K562 (cell line): ENCODE results near the gene SLC8A2. TPM values are rescaled to one million over a fixed set of nuclear protein-coding genes. Genes with fewer than 3 reads are reported as not detected.
A peak's percentile ranks its signal among the peaks of the same experiment; 100 is the strongest.

Experiments used
- AFF1 ChIP-seq, 2 experiments: fragments of 450-650 bp; IDR thresholded peaks; 2 replicates each; pipeline ENCODE4 v1.6.1; 2018; ENCODE audit warnings: mild to moderate bottlenecking in 2 of 2, low read depth in 1 of 2; ENCODE audit not compliant: partially characterized antibody in 2 of 2
- EHMT2 ChIP-seq: fragments of 450-650 bp; IDR thresholded peaks from 2 replicates; pipeline ENCODE4 v1.6.1; 2018; ENCODE audit warnings: antibody characterized with exemption
- HDAC3 ChIP-seq: fragments of 450-650 bp; IDR thresholded peaks from 2 replicates; pipeline ENCODE4 v1.6.1; 2018; ENCODE audit warnings: borderline replicate concordance, mild to moderate bottlenecking, moderate library complexity; ENCODE audit not compliant: partially characterized antibody
- MBD2 ChIP-seq: sonication (generic); IDR thresholded peaks from 2 replicates; pipeline ENCODE4 v1.6.1; 2016; ENCODE audit warnings: low read depth, borderline replicate concordance
- MEIS2 ChIP-seq: fragments of 450-650 bp; IDR thresholded peaks from 2 replicates; pipeline ENCODE4 v1.6.1; 2014; ENCODE audit warnings: mild to moderate bottlenecking; ENCODE audit not compliant: partially characterized antibody
- MIER1 ChIP-seq: fragments of 450-650 bp; IDR thresholded peaks from 2 replicates; pipeline ENCODE4 v1.6.1; 2016; ENCODE audit warnings: antibody characterized with exemption, mild to moderate bottlenecking, low read depth
- MTA2 ChIP-seq: fragments of 450-650 bp; IDR thresholded peaks from 2 replicates; pipeline ENCODE4 v1.6.1; 2016; ENCODE audit warnings: low read depth
- PKNOX1 ChIP-seq: fragments of 450-650 bp; IDR thresholded peaks from 2 replicates; pipeline ENCODE4 v1.6.1; 2016
- RB1 ChIP-seq: fragments of 450-650 bp; IDR thresholded peaks from 2 replicates; pipeline ENCODE4 v1.6.1; 2017; ENCODE audit warnings: low read depth, mild to moderate bottlenecking
- SAFB2 ChIP-seq: fragments of 200-400 bp; formaldehyde crosslinking; IDR thresholded peaks from 2 replicates; pipeline ENCODE4 v1.6.1; 2018; ENCODE audit warnings: borderline replicate concordance, low read length, low read depth, moderate library complexity; ENCODE audit not compliant: severe bottlenecking
- SMARCA4 ChIP-seq: fragments of 450-650 bp; IDR thresholded peaks from 2 replicates; pipeline ENCODE4 v1.6.1; 2016
- SMARCA5 ChIP-seq: fragments of 450-650 bp; IDR thresholded peaks from 2 replicates; pipeline ENCODE4 v1.6.1; 2016
- THRB ChIP-seq: fragments of 450-650 bp; formaldehyde crosslinking; conservative IDR thresholded peaks from 2 replicates; pipeline ENCODE4 v1.4.0; 2022; ENCODE audit warnings: mild to moderate bottlenecking, missing genetic modification characterization
- UBTF ChIP-seq, 2 experiments: IDR thresholded peaks; 2 replicates each; pipeline ENCODE4 v1.6.1; 2012; ENCODE audit warnings: improper control_type of control experiment in 2 of 2, low read depth in 2 of 2, low read length in 2 of 2, borderline replicate concordance in 1 of 2
- ZFP91 ChIP-seq: sonication (generic); formaldehyde crosslinking; IDR thresholded peaks from 2 replicates; pipeline ENCODE4 v1.8.0; 2022; ENCODE audit warnings: mild to moderate bottlenecking, missing genetic modification reagents
- ZNF174 ChIP-seq: fragments of 250-450 bp; sonication (Bioruptor Pico); IDR thresholded peaks from 2 replicates; pipeline ENCODE4 v1.4.0; 2020; ENCODE audit warnings: mild to moderate bottlenecking
- ZNF212 ChIP-seq: fragments of 450-650 bp; formaldehyde crosslinking; IDR thresholded peaks from 2 replicates; pipeline ENCODE4 v1.4.0; 2020; ENCODE audit warnings: mild to moderate bottlenecking
- ZNF584 ChIP-seq: fragments of 200-800 bp; sonication (Bioruptor generic); IDR thresholded peaks from 2 replicates; pipeline ENCODE4 v1.6.1; 2016; ENCODE audit warnings: low read depth, mild to moderate bottlenecking, missing genetic modification characterization, missing compliant biosample characterization
- ZNF75A ChIP-seq: fragments of 450-650 bp; formaldehyde crosslinking; IDR thresholded peaks from 2 replicates; pipeline ENCODE4 v1.4.0; 2020; ENCODE audit warnings: mild to moderate bottlenecking
- polyA plus RNA-seq, 8 experiments: library from polyadenylated mRNA; depleted of rRNA in 4 of 8; stranded (reverse) in 5 of 8; unstranded in 3 of 8; fragments of >200 nt; fragmentation: Nextera tagmentation in 2 of 8; fragmentation: Illumina TruSeq in 1 of 8; extraction: Ambion mirVana in 2 of 8; extraction: Trizol in 1 of 8; gene quantifications; 2 replicates each; pipeline versions ENCODE4 v1.2.1 to v1.2.3, GENCODE V29; 2011 to 2014; ENCODE audit warnings: inconsistent platforms in 1 of 8, missing spikeins in 1 of 8
- total RNA-seq, 7 experiments: library from RNA; depleted of rRNA in 6 of 7; stranded (reverse); fragments of >200 nt in 6 of 7; fragmentation: Illumina TruSeq in 2 of 7; extraction: Trizol in 2 of 7; gene quantifications; 2 replicates each; pipeline versions ENCODE4 v1.2.1 to v1.2.3, GENCODE V29; 2011 to 2021; ENCODE audit warnings: low replicate concordance in 1 of 7

The SLC8A2 gene
- total and polyA plus RNA-seq, 9 of the 15 experiments (the other 6 are each of a cell fraction or from before 2014, with no cell fraction given) = 0.07 to 0.66 (median 0.24) TPM; not detected in 3

- no peak; the same call in 1 of the 2 replicates for TF ChIP-seq THRB
- peak in 1 of 2 experiments; percentile 84 for TF ChIP-seq AFF1 (IDR thresholded peaks at IDR 0.05; ENCODE audit: low read depth in 1 of 2, partially characterized antibody in 2 of 2)
- no peak for TF ChIP-seq SMARCA4
- TF ChIP-seq ZNF212 (CRISPR knock-in tag) = no peak
- TF ChIP-seq RB1 = no peak
- peak; percentile 63; the same call in 1 of the 2 replicates for TF ChIP-seq MIER1
- no peak for TF ChIP-seq SAFB2
- TF ChIP-seq ZNF174 (CRISPR knock-in tag) = no peak
- TF ChIP-seq MEIS2 = peak; percentile 45
- 0 out of 2 replicates have a peak, but pooled peaks have one; percentile 12 for TF ChIP-seq SMARCA5
- no peak for TF ChIP-seq ZNF75A (CRISPR knock-in tag)
- TF ChIP-seq HDAC3 = no peak
- peak; percentile 81 for TF ChIP-seq EHMT2
- TF ChIP-seq ZNF584 (CRISPR knock-in tag) = no peak
- no peak for TF ChIP-seq UBTF (IDR thresholded peaks at IDR 0.05; ENCODE audit: borderline replicate concordance in 1 of 2, low read depth in 2 of 2, low read length in 2 of 2)
- TF ChIP-seq MTA2 = no peak
- TF ChIP-seq MBD2 = 0 out of 2 replicates have a peak, but pooled peaks have one; percentile 50
- TF ChIP-seq ZFP91 (CRISPR knock-in tag) = no peak
- TF ChIP-seq PKNOX1 = peak; percentile 70
These were observed 32.9 kb downstream of the SLC8A2 start (continued) for GRCh38 chr19:47438793-47439220.
